K562 (cell line): Measurements from ENCODE around the gene PPP1R36. TPM values are rescaled to one million over a fixed set of nuclear protein-coding genes. Genes with fewer than 3 reads are reported as not detected.

ENCODE experiments used
- ATAC-seq: fragments of 200-7000 bp; cut with Tn5 transposase; 3 replicates; pipeline ENCODE4 v1.9.1; 2020; ENCODE audit warnings: moderate library complexity
- BruUV-seq: library from RNA; stranded (reverse); fragments of 400-500 nt; replicated peaks from 2 replicates; lab custom pipeline; 2021; lab: Mats Ljungman, UMichigan
- CTCF ChIA-PET: fragments of 300-600 bp; formaldehyde crosslinking; extraction: SDS; loops from one replicate; lab custom pipeline; 2021; ENCODE audit warnings: low intra/inter-chr PET ratio; lab: Yijun Ruan, JAX
- POLR2A ChIA-PET: fragments of 300-600, 350-650 bp; sonication (Branson Sonifier 250); formaldehyde crosslinking; extraction: SDS; loops from one replicate; lab custom pipeline; 2021; ENCODE audit warnings: antibody characterized with exemption, inconsistent platforms; lab: Yijun Ruan, JAX
- DNase-seq, 4 experiments: peaks; one replicate each; pipeline versions ENCODE4 v3.0.0 to v3.0.0-alpha.2; 2011 to 2018; ENCODE audit warnings: low spot score in 3 of 4, mixed read lengths in 3 of 4; ENCODE audit errors: extremely low read depth in 1 of 4
- FAIRE-seq: peaks from 2 replicates; lab custom pipeline; 2011; peaks lifted over from hg19 to GRCh38; lab: Jason Lieb, UNC
- H2AFZ ChIP-seq: 2 replicates; pipeline ENCODE4 v1.6.0; 2011; ENCODE audit warnings: low read depth, low read length, control low read depth, inconsistent platforms
- H3K27ac ChIP-seq: fragments of 200-600 bp; 3 replicates; pipeline ENCODE4 v1.8.0; 2011; ENCODE audit warnings: low read depth, mild to moderate bottlenecking, control low read depth, inconsistent platforms, low read length, moderate library complexity, mixed read lengths; ENCODE audit errors: extremely low read depth
- H3K27me3 ChIP-seq, 2 experiments: fragments of 300-600 bp in 1 of 2; 2 replicates in 1 of 2; 3 replicates in 1 of 2; pipeline versions ENCODE4 v1.6.0 to v1.8.0; 2011; ENCODE audit warnings: inconsistent platforms in 2 of 2, low read length in 2 of 2, mild to moderate bottlenecking in 1 of 2, mixed read lengths in 1 of 2, moderate library complexity in 1 of 2; ENCODE audit not compliant: control insufficient read depth in 2 of 2, insufficient read depth in 2 of 2
- H3K36me3 ChIP-seq: fragments of 300-600 bp; 3 replicates; pipeline ENCODE4 v1.8.0; 2011; ENCODE audit warnings: mild to moderate bottlenecking, low read length, inconsistent platforms; ENCODE audit not compliant: control insufficient read depth, insufficient read depth
- H3K4me1 ChIP-seq, 2 experiments: fragments of 200-600 bp in 1 of 2; replicated peaks in 1 of 2; 2 replicates in 1 of 2; 3 replicates in 1 of 2; pipeline versions ENCODE4 v1.5.1 to v1.8.0; 2011; ENCODE audit warnings: inconsistent platforms in 2 of 2, low read length in 2 of 2, mild to moderate bottlenecking in 1 of 2, mixed read lengths in 1 of 2, moderate library complexity in 1 of 2; ENCODE audit not compliant: control insufficient read depth in 2 of 2, insufficient read depth in 2 of 2
- H3K4me2 ChIP-seq: 2 replicates; pipeline ENCODE4 v1.6.1; 2011; ENCODE audit warnings: low read length, control low read depth, inconsistent platforms, mixed read lengths; ENCODE audit not compliant: insufficient read depth
- H3K4me3 ChIP-seq: fragments of 200-600 bp; sonication (generic), shearing (Covaris generic); 2 replicates; pipeline ENCODE4 v1.5.1; 2016; ENCODE audit warnings: control low read depth, inconsistent platforms
- H3K79me2 ChIP-seq: fragments of 200-600 bp; 3 replicates; pipeline ENCODE4 v1.8.0; 2011; ENCODE audit warnings: low read length, inconsistent platforms; ENCODE audit not compliant: control insufficient read depth, insufficient read depth
- H3K9ac ChIP-seq, 2 experiments: 2 replicates each; pipeline versions ENCODE4 v1.6.0 to v1.6.1; 2011; ENCODE audit warnings: low read depth in 2 of 2, low read length in 2 of 2, control low read depth in 1 of 2, inconsistent platforms in 1 of 2, mild to moderate bottlenecking in 1 of 2, mixed read lengths in 1 of 2; ENCODE audit not compliant: insufficient read depth in 1 of 2
- H3K9me1 ChIP-seq: one replicate; pipeline ENCODE4 v1.6.0; 2011; ENCODE audit warnings: inconsistent platforms, mild to moderate bottlenecking, low read length, moderate library complexity; ENCODE audit not compliant: control insufficient read depth, insufficient read depth
- H3K9me3 ChIP-seq: replicated peaks from 2 replicates; pipeline ENCODE4 v1.5.1; 2011; ENCODE audit warnings: low read depth, low read length, inconsistent platforms; ENCODE audit not compliant: control insufficient read depth, insufficient read depth
- H4K20me1 ChIP-seq: replicated peaks from 2 replicates; pipeline ENCODE4 v1.6.1; 2011; ENCODE audit warnings: low read length, inconsistent platforms, mixed read lengths; ENCODE audit not compliant: control insufficient read depth, insufficient read depth
- CBX2 ChIP-seq: fragments of 200-600 bp; sonication (generic); IDR thresholded peaks from one replicate; pipeline ENCODE4 v1.6.1; 2012; ENCODE audit warnings: mild to moderate bottlenecking, low read length, inconsistent platforms; ENCODE audit not compliant: insufficient read depth, poor library complexity, severe bottlenecking
- CBX8 ChIP-seq: fragments of 200-600 bp; sonication (generic); IDR thresholded peaks from 2 replicates; pipeline ENCODE4 v1.6.1; 2012; ENCODE audit warnings: borderline replicate concordance, mixed run types, low read depth, mild to moderate bottlenecking, moderate library complexity, mixed read lengths, low read length, control low read depth, inconsistent platforms; ENCODE audit not compliant: poor library complexity, severe bottlenecking; ENCODE audit errors: extremely low read depth
- ELK3 ChIP-seq: fragments of 450-650 bp; formaldehyde crosslinking; IDR thresholded peaks from 2 replicates; pipeline ENCODE4 v1.4.0; 2020; ENCODE audit warnings: mild to moderate bottlenecking
- GMEB1 ChIP-seq: fragments of 250-450 bp; sonication (Bioruptor Pico); IDR thresholded peaks from 2 replicates; pipeline ENCODE4 v1.4.0; 2020; ENCODE audit warnings: mild to moderate bottlenecking
- ZFP36 ChIP-seq: fragments of 150-350 bp; IDR thresholded peaks from 2 replicates; pipeline ENCODE4 v1.6.1; 2018; ENCODE audit warnings: low read length, low read depth; ENCODE audit not compliant: partially characterized antibody
- ZFX ChIP-seq: sonication (generic); formaldehyde crosslinking; IDR thresholded peaks from 2 replicates; pipeline ENCODE4 v1.8.0; 2022; ENCODE audit warnings: mild to moderate bottlenecking, missing genetic modification reagents, moderate library complexity
- ZNF263 ChIP-seq: sonication (generic); formaldehyde crosslinking; IDR thresholded peaks from 2 replicates; pipeline ENCODE4 v1.8.0; 2022; ENCODE audit warnings: mild to moderate bottlenecking, missing genetic modification reagents, borderline replicate concordance
- ZNF408 ChIP-seq: fragments of 250-450 bp; sonication (Bioruptor Pico); IDR thresholded peaks from 2 replicates; pipeline ENCODE4 v1.4.0; 2020; ENCODE audit warnings: low read depth, mild to moderate bottlenecking, moderate library complexity
- whole genome bisulfite sequencing: fragments of 100-300 bp; shearing (Covaris generic); methylation state at CpG from one replicate; pipeline ENCODE4 v1.1.6; 2016; ENCODE audit warnings: low coverage, mixed read lengths; ENCODE audit not compliant: insufficient coverage; ENCODE audit errors: missing lambda C conversion rate; 5-methylcytosine and 5-hydroxymethylcytosine counted together
- in situ Hi-C: fragments of 300-500 bp; cut with MboI; formaldehyde crosslinking; loops from 4 replicates; pipeline ENCODE4 v1.15.0; 2018; ENCODE audit warnings: inconsistent platforms, mixed read lengths
- intact Hi-C: fragments of 100-400 bp; cut with micrococcal nuclease; formaldehyde crosslinking; loops from 2 replicates; pipeline ENCODE4 v1.14.2; 2022
- polyA plus RNA-seq, 8 experiments: library from polyadenylated mRNA; depleted of rRNA in 4 of 8; stranded (reverse) in 5 of 8; unstranded in 3 of 8; fragments of >200 nt; fragmentation: Nextera tagmentation in 2 of 8; fragmentation: Illumina TruSeq in 1 of 8; extraction: Ambion mirVana in 2 of 8; extraction: Trizol in 1 of 8; gene quantifications; 2 replicates each; pipeline versions ENCODE4 v1.2.1 to v1.2.3, GENCODE V29; 2011 to 2014; ENCODE audit warnings: inconsistent platforms in 1 of 8, missing spikeins in 1 of 8
- total RNA-seq, 7 experiments: library from RNA; depleted of rRNA in 6 of 7; stranded (reverse); fragments of >200 nt in 6 of 7; fragmentation: Illumina TruSeq in 2 of 7; extraction: Trizol in 2 of 7; gene quantifications; 2 replicates each; pipeline versions ENCODE4 v1.2.1 to v1.2.3, GENCODE V29; 2011 to 2021; ENCODE audit warnings: low replicate concordance in 1 of 7

Gene PPP1R36
- total and polyA plus RNA-seq, 9 of the 15 experiments (the other 6 are each of a cell fraction or from before 2014, with no cell fraction given), result 0.29 TPM; not detected in 8

GRCh38 chr14:64550621-64551333 is 1.0 kb downstream of the PPP1R36 start:
- H3K27ac ChIP-seq, result no peak overlapping the region
- WGBS, result 5% methylated on average over 7 of the region's 7 CpGs
- intact Hi-C loops (no loop called here), in situ Hi-C loops (no loop called here)
- no peaks in the 10 kb centered on the region for H3K36me3 ChIP-seq
- H3K9ac ChIP-seq, result no peak overlapping the region
- FAIRE-seq (no peak), DNase-seq (no peak), ATAC-seq (no peak)
- TF ChIP-seq GMEB1 (CRISPR knock-in tag) (no peak), ZNF263 (CRISPR knock-in tag) (no peak), ZFX (no peak), CBX2 (peak; percentile 76), ZFP36 (peak; percentile 18), ZNF408 (CRISPR knock-in tag) (no peak), CBX8 (peak; percentile 99), ELK3 (no peak)
- ChIA-PET CTCF (no interaction called here), POLR2A (interaction anchor here (0.7 to 1.1 kb wide), 2 partner anchors 29 to 48 kb away, joined by 3 read pairs; no protein-coding TSS in a partner anchor)
- H3K4me3 ChIP-seq, result no peak overlapping the region
- H3K4me1 ChIP-seq, result peaks cover 0 to 7% of the 10 kb centered on the region in 2 experiments; a peak in 1 of 5 replicates
- no peak overlapping the region for H3K4me2 ChIP-seq
- no peaks in the 10 kb centered on the region for H4K20me1 ChIP-seq
- no peaks in the 10 kb centered on the region for H3K9me3 ChIP-seq
- no peaks in the 10 kb centered on the region for H3K79me2 ChIP-seq
- H3K9me1 ChIP-seq, result no peaks in the 10 kb centered on the region
- BruUV-seq, result no TSS peak
- peaks cover 22 to 25% of the 10 kb centered on the region in 2 experiments for H3K27me3 ChIP-seq
- no peak overlapping the region for H2AFZ ChIP-seq
